ENCODE measurements around the gene ERLIN1.
"Not testable (repeated sequence)": the region's sequence is repeated elsewhere in the genome, so short reads cannot be mapped to it uniquely, and the experiment has no call there.

ERLIN1 gene

DNA sequence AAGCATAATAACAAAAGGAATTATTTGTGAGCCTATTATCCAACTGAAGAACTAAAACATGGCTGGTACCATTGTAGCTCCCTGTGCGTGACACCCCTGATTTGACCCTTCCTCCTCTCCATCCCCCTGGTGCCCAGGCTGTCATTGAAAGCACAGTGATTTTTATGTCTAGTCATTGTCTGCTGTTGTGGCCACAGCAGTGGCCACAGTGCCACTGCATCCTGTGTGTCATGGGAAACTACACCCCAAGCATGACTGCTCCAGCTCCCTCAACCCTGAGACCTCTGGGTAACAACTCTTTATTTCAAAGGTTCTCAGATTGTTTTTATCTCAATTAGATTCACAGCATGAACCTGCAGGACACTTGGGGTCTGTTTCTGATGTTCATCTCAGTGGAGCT is 52.0 kb downstream of the ERLIN1 start:
- Histone ChIP-seq H3K27me3 (no peaks in the 10 kb centered on the region), H3K4me3 (no peak overlapping the region), H4K20me1 (no peaks in the 10 kb centered on the region), H3K4me1 (no peaks in the 10 kb centered on the region), H3K9ac (no peak overlapping the region), H3K36me3 (no peaks in the 10 kb centered on the region), H3K9me3 (replicated peaks in 1 of 11) (peaks cover 10 to 21% (median 14%) of the 10 kb centered on the region in 11 experiments), H3K27ac (no peak overlapping the region), H3K4me2 (no peak overlapping the region)
- TF ChIP-seq Cebpa-rat (IDR thresholded peaks at IDR 0.05), result no peak

DNA sequence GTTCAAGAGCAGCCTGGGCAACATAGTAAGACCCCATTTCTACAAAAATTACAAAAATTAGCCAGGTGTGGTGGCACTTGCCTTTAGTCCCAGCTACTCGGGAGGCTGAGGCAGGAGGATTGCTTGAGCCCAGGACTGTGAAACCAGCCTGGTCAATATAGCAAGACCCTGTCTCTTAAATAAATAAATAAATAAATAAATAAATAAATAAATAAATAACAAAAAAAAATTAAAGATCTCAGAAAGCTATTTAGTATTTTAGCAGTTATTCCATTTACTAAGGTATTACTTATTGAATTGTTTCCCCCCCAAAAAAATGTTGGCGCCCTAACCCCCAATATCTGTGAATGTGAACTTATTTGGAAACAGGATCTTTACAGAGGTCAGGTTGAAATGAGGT is 53.4 kb downstream of the ERLIN1 start:
- H3K27ac ChIP-seq, result no peak overlapping the region
- no peak overlapping the region for H3K4me2 ChIP-seq
- no peaks in the 10 kb centered on the region for H3K27me3 ChIP-seq
- H3K9me3 ChIP-seq (replicated peaks in 1 of 11), result peaks cover 10 to 21% (median 14%) of the 10 kb centered on the region in 11 experiments
- no peak for TF ChIP-seq Cebpa-rat (IDR thresholded peaks at IDR 0.05)
- no peaks in the 10 kb centered on the region for H3K4me1 ChIP-seq
- H4K20me1 ChIP-seq, result no peaks in the 10 kb centered on the region
- no peak overlapping the region for H3K9ac ChIP-seq
- H3K36me3 ChIP-seq, result no peaks in the 10 kb centered on the region
- H3K4me3 ChIP-seq, result no peak overlapping the region

DNA sequence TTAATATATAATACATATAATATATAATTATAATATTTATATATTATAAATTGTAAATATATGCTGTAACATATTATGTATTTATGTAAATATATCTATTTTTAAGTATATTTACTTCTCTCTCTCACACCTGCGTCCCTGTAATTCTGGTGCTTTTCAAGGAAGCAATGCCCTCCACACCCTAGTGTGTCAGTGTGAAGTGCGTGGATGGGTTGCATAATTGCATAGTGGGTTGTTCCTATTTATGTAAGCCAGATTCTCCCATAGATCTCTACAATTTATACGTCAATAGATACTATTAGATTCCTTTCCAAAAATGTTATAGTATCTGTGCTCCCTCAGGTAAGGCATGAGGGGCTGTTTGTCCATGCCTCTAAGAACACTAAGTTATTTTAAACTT is 54.3 kb downstream of the ERLIN1 start:
- no peak overlapping the region for H3K27ac ChIP-seq
- H3K27me3 ChIP-seq, result no peaks in the 10 kb centered on the region
- no peaks in the 10 kb centered on the region for H3K36me3 ChIP-seq
- TF ChIP-seq Cebpa-rat (IDR thresholded peaks at IDR 0.05), result no peak
- no peak overlapping the region for H3K4me2 ChIP-seq
- peaks cover 10 to 21% (median 14%) of the 10 kb centered on the region in 11 experiments for H3K9me3 ChIP-seq (replicated peaks in 1 of 11)
- H3K9ac ChIP-seq, result no peak overlapping the region
- no peak overlapping the region for H3K4me3 ChIP-seq
- no peaks in the 10 kb centered on the region for H4K20me1 ChIP-seq
- no peaks in the 10 kb centered on the region for H3K4me1 ChIP-seq

DNA sequence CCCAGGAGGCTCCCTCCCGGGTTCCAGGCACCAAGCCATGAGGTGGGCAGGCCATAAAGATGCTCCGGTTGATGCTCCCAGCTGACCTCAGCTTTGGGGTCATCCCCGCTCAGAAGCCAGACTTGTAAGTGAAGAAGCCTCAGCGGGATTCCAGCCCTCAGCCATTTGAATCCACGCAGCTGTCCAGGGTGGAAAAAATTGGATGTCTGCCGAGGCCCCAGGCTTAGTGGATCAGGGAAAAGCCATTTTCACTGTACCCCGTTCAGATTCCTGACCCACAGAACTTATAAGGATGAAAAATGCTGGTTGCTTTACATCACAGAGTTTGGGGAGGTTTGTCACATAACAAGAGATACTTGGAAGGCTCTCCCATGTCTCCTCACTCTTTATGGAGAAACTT is 55.0 kb downstream of the ERLIN1 start:
- H3K4me3 ChIP-seq, result no peak overlapping the region
- H3K9me3 ChIP-seq (replicated peaks in 1 of 11), result peaks cover 10 to 21% (median 14%) of the 10 kb centered on the region in 11 experiments
- no peaks in the 10 kb centered on the region for H4K20me1 ChIP-seq
- no peak for TF ChIP-seq Cebpa-rat (IDR thresholded peaks at IDR 0.05)
- no peak overlapping the region for H3K9ac ChIP-seq
- H3K27me3 ChIP-seq, result no peaks in the 10 kb centered on the region
- H3K4me2 ChIP-seq, result no peak overlapping the region
- no peaks in the 10 kb centered on the region for H3K4me1 ChIP-seq
- no peaks in the 10 kb centered on the region for H3K36me3 ChIP-seq
- H3K27ac ChIP-seq, result no peak overlapping the region

DNA sequence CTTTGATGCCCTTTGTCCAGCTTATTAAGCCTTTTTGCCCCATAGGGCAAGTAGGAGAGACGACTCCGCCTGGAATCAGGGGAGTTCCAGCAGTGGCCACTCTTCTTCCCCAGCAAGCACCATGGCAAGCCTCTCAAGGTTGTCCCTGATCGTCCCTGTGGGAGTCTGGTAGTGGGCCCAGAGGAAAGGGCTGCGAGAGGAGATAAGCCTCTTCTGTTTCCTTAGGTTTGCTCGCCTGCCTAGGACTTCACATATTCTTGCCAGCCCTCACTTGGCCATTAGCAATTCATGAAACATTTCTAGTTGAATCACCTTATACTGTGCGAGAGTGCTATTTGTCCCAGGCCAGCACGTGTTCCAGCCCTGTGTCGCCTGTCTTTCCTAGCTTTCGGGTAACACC is 56.4 kb downstream of the ERLIN1 start:
- H3K27ac ChIP-seq, result no peak overlapping the region
- H3K4me2 ChIP-seq, result no peak overlapping the region
- H3K4me3 ChIP-seq, result no peak overlapping the region
- no peaks in the 10 kb centered on the region for H3K4me1 ChIP-seq
- peaks cover 3 to 8% (median 4%) of the 10 kb centered on the region in 11 experiments for H3K9me3 ChIP-seq (replicated peaks in 1 of 11)
- no peaks in the 10 kb centered on the region for H4K20me1 ChIP-seq
- TF ChIP-seq Cebpa-rat (IDR thresholded peaks at IDR 0.05), result no peak
- H3K36me3 ChIP-seq, result no peaks in the 10 kb centered on the region
- no peaks in the 10 kb centered on the region for H3K27me3 ChIP-seq
- H3K9ac ChIP-seq, result no peak overlapping the region

DNA sequence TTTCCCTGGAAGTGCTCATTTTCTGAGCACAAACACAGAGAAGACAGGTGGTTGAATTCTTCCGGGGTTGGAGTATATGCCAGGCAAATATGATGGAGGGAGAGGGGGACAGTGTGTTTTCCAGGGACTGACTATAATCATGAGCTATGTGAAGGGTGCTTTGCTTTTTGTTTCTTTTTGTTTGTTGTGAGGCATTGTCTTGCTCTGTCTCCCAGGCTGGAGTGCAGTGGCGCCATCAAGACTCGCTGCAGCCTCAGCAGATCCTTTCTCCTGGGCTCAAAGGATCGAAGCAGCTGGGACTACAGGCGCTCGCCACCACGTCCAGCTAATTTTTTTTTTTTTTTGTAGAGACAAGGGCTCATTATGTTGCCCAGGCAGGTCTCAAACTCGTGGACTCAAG is 56.9 kb downstream of the ERLIN1 start:
- Histone ChIP-seq H3K4me3 (no peak overlapping the region), H3K9me3 (replicated peaks in 1 of 11) (peaks cover 0 to 4% (median 0%) of the 10 kb centered on the region in 11 experiments; a peak in 5 of 22 replicates), H3K36me3 (no peaks in the 10 kb centered on the region), H3K9ac (no peak overlapping the region), H3K27me3 (no peaks in the 10 kb centered on the region), H3K4me1 (no peaks in the 10 kb centered on the region), H3K4me2 (no peak overlapping the region), H3K27ac (no peak overlapping the region), H4K20me1 (no peaks in the 10 kb centered on the region)
- no peak for TF ChIP-seq Cebpa-rat (IDR thresholded peaks at IDR 0.05)

DNA sequence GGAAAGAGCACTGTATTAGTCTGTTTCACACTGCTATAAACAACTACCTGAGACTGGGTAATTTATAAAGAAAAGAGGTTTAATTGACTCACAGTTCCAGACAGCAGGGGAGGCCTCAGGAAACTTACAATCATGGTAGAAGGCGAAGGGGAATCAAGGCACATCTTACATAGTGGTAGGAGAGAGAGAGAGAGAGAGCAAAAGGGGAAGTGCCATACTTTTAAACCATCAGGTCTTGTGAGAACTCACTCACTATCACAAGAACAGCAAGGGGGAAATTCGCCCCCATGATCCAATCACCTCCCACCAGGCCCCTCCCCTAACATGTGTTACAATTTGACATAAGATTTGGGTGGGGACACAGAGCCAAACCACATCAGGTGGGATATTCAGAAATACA is 60.5 kb downstream of the ERLIN1 start:
- not testable (repeated sequence) for H4K20me1 ChIP-seq; H3K27me3 ChIP-seq; H3K4me2 ChIP-seq; H3K4me3 ChIP-seq; H3K9ac ChIP-seq; H3K27ac ChIP-seq; H3K36me3 ChIP-seq; H3K9me3 ChIP-seq (replicated peaks in 1 of 11)
- peaks cover 6 to 11% (median 9%) of the 10 kb centered on the region in 10 experiments; a peak in 16 of 20 replicates for H3K4me1 ChIP-seq

DNA sequence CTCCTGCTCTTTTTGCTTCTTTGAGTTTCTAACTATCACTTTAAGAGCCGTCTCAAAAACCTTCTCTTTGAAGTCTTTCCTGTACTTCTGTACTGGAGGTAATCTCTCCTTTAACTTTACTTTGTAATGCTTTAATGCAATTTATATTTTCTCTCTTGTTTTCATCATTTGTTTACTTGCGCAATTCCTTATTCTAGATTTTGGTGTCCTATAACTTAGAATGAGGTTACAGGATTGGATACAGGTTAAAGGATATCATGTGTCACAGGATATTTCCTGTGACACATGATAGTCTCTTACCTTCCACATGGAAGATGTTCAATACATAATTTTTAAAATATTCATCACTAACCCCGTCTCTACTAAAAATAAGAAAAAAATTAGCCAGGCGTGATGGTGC is 61.7 kb downstream of the ERLIN1 start:
- TF ChIP-seq Cebpa-rat (IDR thresholded peaks at IDR 0.05), result peak in 1 of 11 experiments; percentile 24; a peak in 1 of 22 replicates
- H4K20me1 ChIP-seq, result no peaks in the 10 kb centered on the region
- no peaks in the 10 kb centered on the region for H3K27me3 ChIP-seq
- no peak overlapping the region for H3K9ac ChIP-seq
- no peak overlapping the region for H3K4me3 ChIP-seq
- peaks cover 6 to 11% (median 9%) of the 10 kb centered on the region in 10 experiments; a peak in 16 of 20 replicates for H3K4me1 ChIP-seq
- H3K9me3 ChIP-seq (replicated peaks in 1 of 11), result no peaks in the 10 kb centered on the region
- no peak overlapping the region for H3K27ac ChIP-seq
- no peak overlapping the region for H3K4me2 ChIP-seq
- no peaks in the 10 kb centered on the region for H3K36me3 ChIP-seq

DNA sequence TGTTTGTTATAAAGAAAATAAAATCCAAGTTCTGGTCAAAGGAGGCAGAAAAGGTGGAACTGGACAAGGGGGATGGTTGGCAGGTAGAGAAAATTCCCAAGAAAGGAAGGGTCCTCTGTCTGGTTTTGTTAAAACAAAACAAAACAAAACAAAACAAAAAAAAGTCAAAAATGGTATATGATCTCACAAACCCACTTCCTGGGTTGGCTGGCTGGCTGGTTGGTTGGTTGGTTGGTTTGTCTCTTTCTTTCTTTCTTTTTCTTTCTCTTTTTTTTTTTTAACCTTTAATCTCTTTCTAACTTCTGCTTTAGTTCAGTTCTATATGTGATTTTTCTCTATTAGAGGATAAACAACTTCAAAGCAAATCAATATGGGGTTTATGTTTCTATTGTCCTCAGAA is 63.0 kb downstream of the ERLIN1 start:
- Histone ChIP-seq H3K4me1 (peaks cover 6 to 11% (median 9%) of the 10 kb centered on the region in 10 experiments; a peak in 16 of 20 replicates), H3K4me3 (no peak overlapping the region), H4K20me1 (no peaks in the 10 kb centered on the region), H3K9me3 (replicated peaks in 1 of 11) (no peaks in the 10 kb centered on the region), H3K4me2 (peak overlapping the region in 10 of 11 experiments; percentile 8 to 57 (median 42); a peak in 19 of 22 replicates), H3K36me3 (no peaks in the 10 kb centered on the region), H3K27ac (peak overlapping the region in 9 of 11 experiments; percentile 20 to 65 (median 36); a peak in 17 of 22 replicates), H3K27me3 (no peaks in the 10 kb centered on the region), H3K9ac (no peak overlapping the region)
- no peak for TF ChIP-seq Cebpa-rat (IDR thresholded peaks at IDR 0.05)

DNA sequence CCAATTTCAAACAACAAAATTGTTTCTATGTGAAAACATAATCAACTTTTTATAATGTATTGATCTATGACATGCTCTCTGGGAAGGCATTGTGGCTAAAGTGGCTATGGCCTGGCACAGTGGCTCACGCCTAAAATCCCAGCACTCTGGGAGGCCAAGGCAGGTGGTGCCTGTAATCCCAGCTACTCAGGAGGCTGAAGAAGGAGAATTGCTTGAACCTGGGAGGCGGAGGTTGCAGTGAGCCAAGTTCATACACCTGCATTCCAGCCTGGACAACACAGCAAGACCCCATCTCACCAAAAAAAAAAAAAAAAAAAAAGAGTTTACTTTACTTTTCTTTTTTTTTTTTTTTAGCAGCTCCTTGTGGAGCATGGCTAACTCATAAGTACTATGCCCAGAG is 65.3 kb downstream of the ERLIN1 start:
- no peak overlapping the region for H3K27ac ChIP-seq

More for the DNA sequence above, 65.3 kb downstream of the ERLIN1 start:
- H3K4me1 ChIP-seq, result peaks cover 6 to 11% (median 9%) of the 10 kb centered on the region in 10 experiments; a peak in 16 of 20 replicates
- no peak for TF ChIP-seq Cebpa-rat (IDR thresholded peaks at IDR 0.05)
- H3K4me3 ChIP-seq, result no peak overlapping the region
- no peak overlapping the region for H3K4me2 ChIP-seq
- no peaks in the 10 kb centered on the region for H3K27me3 ChIP-seq
- no peaks in the 10 kb centered on the region for H3K9me3 ChIP-seq (replicated peaks in 1 of 11)
- H4K20me1 ChIP-seq, result no peaks in the 10 kb centered on the region
- no peaks in the 10 kb centered on the region for H3K36me3 ChIP-seq
- H3K9ac ChIP-seq, result no peak overlapping the region
